ENCODE results near the gene TTC24. TPM values are rescaled to one million over a fixed set of nuclear protein-coding genes. Genes with fewer than 3 reads are reported as not detected.
"Not testable (repeated sequence)": the region's sequence is repeated elsewhere in the genome, so short reads cannot be mapped to it uniquely, and the experiment has no call there.

TTC24 gene
- not detected in 2 replicates for total RNA-seq

GRCh38 chr1:156579472-156579871 is at the start of gene TTC24:
TSS of gene TTC24 (plus strand) at chr1:156579723. CDS start at chr1:156581365, 1,642 bp downstream.
- no peak for DNase-seq (ENCODE audit: extremely low read depth, low read depth, low spot score)

DNA sequence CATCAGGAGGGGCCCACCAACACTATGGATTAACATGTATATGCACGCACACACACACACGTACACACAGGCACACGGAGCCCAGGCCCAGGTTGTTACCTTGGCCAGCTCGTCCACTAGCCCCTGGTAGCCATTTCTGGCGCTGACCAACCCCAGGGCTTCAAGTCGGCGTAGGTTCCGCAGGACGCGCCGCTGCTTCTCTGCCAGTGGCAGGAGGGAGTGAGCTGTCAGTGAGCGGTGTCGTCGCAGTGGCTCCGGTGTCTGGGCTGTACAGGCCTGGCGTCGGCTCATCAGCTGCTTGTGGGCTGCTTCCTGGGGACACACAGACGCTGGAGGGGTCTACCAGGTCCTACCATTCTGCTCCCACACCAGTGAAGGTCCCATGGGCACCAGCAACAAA is 49.5 kb upstream of the TTC24 start:
- DNase-seq (ENCODE audit: extremely low read depth, low read depth, low spot score) = no peak

DNA sequence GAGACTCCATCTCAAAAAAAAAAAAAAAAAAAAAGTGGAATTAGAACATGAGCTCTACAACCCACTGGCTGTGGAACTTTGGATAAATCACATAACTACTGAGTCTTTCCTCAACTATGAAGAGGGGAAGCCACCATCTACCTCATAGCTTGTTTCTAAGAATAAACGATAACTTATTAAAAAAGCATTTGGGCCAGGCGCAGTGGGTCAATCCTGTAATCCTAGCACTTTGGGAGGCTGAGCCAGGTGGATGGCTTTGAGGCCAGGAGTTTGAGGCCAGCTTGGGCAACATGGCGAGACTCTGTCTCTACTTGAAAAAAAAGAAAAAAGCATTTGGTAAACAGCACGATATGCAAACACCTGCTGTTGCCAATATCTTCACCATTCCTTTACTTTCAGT is 47.1 kb upstream of the TTC24 start:
- no peak for DNase-seq (ENCODE audit: extremely low read depth, low read depth, low spot score)

- DNase-seq (ENCODE audit: extremely low read depth, low read depth, low spot score) = no peak
Observed at GRCh38 chr1:156533568-156534220, 45.8 kb upstream of the TTC24 start.

DNA sequence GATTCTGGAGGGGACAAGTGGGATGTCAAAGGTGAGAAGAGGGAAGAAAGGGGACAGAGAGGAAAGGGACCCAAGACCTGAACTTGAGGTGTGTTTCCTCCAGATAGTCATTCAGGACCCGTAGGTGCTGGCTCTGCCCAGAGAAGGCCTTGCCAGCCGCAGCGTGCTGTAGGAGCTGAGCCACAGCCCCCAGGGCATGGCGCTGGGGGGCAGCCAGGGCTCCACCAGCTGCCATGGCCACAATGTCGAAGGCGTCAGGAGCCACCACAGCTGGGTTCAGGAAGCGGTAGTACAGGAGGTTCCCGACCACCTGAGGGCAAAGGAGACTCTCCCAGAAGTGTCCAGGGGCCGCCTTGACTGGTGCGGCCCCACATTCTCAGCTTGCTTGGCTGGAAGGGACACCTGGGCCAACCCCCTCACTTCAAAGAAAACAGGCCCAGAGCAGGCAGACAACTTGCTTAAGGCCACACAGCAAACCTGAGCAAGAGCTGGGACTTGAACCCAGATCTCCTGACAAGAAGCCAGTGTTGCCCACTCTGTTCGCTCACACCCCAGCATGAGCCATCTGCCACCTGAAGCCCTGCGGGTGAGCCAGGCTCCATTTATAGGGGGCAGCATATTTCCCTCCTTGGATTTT is 45.0 kb upstream of the TTC24 start:
- DNase-seq (ENCODE audit: extremely low read depth, low read depth, low spot score) = no peak

GRCh38 chr1:156537027-156537426 is 42.5 kb upstream of the TTC24 start:
- DNase-seq (ENCODE audit: extremely low read depth, low read depth, low spot score) = no peak

DNA sequence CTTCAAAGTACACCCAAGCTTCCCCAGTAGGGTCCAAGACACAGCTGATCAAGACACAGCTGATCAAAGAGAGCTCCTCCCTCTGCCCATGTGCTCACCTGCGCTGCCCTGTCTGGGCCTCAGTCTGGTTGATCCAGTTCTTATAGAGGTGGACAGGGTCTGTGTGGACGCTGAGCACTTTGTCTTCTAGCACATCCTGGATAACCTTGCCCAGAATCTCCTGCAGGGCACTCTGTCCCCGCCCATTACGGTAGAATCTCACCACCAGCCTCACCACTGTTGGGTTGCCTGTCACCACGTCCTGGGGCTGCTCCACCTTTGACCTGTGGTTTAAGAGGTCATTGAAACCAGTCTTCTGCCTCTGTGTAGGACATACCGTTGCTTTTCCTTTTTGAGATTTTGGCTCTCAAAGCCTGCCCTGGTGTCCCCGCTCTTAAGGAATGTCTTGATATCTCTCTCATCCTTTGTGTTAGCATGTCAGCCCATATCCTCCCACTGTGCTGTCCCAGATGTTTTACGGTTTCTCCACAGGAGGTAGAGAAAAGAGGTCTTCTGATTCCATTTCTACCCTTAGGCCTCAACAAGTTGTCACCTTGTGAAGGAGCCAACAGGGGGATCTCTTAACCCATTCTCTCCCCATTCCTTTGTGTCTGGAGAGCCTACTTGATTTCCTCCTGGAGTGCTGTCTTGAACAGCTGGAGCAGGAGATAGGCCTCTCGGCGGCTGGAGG is 40.6 kb upstream of the TTC24 start:
- no peak for DNase-seq (ENCODE audit: extremely low read depth, low read depth, low spot score)

DNA sequence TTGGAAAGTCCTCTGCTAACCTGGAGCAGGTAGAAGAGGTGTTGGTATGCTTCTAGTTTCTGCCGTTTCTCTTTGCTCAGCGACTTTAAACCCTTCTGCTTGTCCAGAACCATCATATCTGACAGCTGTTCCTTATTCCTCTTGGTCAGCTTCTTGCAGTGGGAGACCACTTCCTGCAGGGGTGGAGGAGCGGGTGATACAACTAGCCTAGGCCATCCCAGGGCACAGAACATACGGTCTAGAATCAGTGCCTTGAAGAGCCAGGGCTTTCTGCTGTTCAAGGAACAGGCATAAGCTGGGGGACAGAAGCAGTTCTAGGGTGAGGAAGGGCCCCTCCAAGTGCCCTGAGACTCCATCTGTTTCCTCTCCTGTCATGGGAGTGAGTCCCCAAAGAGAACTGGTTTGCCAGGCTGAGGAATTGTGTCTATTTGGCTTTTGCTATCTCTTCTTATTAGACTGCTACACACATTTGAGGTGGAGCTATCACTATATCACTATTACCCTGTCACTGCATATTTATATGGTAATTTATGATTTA is 39.6 kb upstream of the TTC24 start:
- no peak for DNase-seq (ENCODE audit: extremely low read depth, low read depth, low spot score)

DNA sequence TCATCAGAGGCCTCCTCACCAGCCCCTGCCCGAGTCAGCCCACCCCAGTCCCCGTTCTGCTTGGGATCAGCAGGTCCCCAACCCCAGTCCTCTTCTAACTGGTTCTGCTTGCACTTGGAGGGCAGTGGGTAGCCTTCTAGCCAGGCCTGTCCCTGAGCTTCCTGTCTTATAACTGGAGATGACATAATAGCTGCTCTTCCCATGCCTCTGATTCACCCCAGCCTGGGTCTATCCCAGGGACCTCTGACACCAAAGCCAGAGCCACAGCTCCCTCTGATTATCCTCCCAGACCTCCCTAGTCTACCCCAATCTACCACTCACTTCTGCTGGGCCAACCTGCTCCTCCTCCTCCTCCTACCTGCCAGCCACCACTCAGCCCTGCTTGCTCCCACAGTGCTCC is 38.6 kb upstream of the TTC24 start:
- DNase-seq (ENCODE audit: extremely low read depth, low read depth, low spot score) = no peak

DNA sequence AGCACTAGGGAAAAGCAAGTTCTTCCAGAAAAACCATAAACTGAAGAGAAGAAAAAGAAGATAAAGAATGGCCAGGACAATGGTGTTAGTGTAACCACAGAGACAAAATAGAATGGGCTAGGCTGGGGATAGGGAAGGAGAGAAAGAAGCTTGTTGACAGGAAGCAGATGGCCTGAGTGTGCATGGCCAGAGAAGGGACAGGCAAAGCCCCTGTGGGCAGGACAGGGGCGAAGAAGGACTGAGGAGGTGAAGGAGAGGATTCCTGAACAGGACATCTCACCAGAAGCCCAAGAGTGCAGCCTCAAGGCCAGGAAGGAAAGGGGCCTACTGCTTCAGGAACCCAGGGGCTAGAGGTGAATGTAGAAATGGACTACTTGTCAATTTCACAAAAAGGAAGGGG is 36.5 kb upstream of the TTC24 start:
- no peak for DNase-seq (ENCODE audit: extremely low read depth, low read depth, low spot score)

DNA sequence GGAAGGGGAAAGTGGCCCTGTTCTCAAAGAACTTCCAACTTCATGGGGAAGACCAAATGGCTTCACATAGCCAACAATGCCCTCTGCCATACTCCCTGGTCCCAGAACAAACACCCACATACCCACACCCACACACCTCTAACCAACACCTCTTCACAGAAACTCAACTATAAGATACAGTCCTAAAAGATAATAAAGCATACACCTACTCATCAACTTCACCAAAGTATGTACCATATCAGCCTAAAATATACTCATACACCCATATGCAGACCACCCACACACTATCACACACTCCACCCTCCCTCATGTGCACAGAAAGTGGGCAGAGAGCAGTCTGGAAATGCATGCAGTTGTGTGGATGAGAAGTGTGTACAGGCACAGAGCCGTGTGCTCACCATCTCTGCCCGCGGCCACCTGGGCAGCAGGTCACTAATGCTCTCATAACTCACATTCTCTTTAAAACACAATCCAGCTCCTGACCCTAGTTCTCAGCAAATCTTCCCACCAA is 34.9 kb upstream of the TTC24 start:
- no peak for DNase-seq (ENCODE audit: extremely low read depth, low read depth, low spot score)

DNA sequence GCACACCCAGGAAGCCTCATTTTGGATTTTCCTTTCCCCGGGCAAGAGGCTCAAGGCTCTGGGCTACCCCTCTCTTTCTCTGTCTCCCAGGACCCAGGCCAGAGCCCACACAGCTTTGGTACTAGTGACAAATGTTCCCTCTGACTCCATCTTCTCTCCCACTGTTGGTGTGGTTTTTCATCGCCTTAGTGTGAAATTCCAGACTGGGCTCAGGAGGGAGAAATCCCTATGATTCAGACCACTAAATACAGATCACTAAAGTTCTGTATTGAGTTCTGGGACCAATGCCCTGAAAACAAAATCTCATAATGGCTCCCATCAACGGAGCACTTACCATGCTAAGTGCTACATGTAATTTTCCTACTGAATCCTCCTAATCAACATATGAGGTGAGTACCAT is 33.3 kb upstream of the TTC24 start:
- DNase-seq (ENCODE audit: extremely low read depth, low read depth, low spot score) = no peak

DNA sequence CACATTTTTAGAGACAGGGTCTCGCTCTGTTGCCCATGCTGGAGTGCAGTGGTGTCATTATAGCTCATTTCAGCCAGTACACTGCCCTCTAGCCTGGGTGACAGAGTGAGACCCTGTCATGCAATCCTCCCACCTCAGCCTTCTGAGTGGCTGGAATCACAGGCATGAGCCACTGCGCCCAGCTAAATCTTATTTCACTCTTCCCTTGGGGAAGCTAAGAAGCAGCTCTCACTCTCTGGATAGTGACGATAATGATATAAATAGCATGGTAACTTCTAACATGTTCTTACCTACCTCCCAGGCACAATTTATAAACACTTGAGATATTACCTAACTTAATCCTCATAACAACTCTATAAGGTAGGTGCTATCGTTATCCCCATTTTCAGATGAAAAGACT is 32.1 kb upstream of the TTC24 start:
- DNase-seq (ENCODE audit: extremely low read depth, low read depth, low spot score) = no peak

GRCh38 chr1:156547982-156548381 is 31.5 kb upstream of the TTC24 start:
- DNase-seq (ENCODE audit: extremely low read depth, low read depth, low spot score) = no peak

- DNase-seq (ENCODE audit: extremely low read depth, low read depth, low spot score) = no peak
Observed at GRCh38 chr1:156549390-156549789, 30.1 kb upstream of the TTC24 start.

GRCh38 chr1:156549831-156550230 is 29.7 kb upstream of the TTC24 start:
- no peak for DNase-seq (ENCODE audit: extremely low read depth, low read depth, low spot score)

DNA sequence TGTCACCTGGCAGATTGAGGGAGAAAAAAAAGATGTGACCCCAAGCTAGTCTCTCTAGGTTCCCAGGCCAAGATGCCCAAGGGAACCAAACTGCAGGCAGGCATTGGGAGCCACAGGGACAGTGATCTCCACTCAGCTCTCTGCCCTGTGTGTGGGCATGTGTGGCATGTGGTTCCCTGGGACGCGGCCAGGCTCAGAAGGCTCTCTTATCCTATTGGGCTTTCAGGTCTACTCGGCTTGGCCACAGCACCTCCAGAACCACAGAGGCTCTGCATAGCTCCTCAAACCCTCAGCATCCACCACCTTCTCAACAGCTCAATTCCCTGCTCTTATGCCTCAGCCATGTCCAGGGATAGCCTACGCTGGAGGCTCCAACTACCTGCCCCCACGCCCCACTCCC is 29.2 kb upstream of the TTC24 start:
- no peak for DNase-seq (ENCODE audit: extremely low read depth, low read depth, low spot score)

- no peak for DNase-seq (ENCODE audit: extremely low read depth, low read depth, low spot score)
Observed at GRCh38 chr1:156551066-156551643, 28.4 kb upstream of the TTC24 start.

GRCh38 chr1:156551869-156552268 is 27.7 kb upstream of the TTC24 start:
- DNase-seq (ENCODE audit: extremely low read depth, low read depth, low spot score) = no peak

DNA sequence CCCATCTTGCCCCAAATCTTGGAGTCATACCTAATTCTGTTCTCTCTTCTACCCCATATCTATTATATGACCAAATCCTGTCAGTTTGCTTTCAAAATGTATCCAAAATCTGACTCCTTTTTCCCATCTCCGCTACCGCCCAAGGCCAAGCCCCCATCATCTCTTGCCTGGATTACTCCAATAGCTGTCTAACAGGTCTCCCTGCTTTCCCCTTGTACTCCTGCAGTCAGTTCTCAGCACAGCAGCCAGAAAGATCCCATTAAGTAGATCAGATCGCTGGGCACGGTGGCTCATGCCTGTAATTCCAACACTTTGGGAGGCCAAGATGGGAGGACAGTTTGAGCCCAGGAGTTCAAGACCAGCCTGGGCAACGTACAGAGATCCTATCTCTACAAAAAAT is 27.0 kb upstream of the TTC24 start:
- DNase-seq (ENCODE audit: extremely low read depth, low read depth, low spot score) = no peak

DNA sequence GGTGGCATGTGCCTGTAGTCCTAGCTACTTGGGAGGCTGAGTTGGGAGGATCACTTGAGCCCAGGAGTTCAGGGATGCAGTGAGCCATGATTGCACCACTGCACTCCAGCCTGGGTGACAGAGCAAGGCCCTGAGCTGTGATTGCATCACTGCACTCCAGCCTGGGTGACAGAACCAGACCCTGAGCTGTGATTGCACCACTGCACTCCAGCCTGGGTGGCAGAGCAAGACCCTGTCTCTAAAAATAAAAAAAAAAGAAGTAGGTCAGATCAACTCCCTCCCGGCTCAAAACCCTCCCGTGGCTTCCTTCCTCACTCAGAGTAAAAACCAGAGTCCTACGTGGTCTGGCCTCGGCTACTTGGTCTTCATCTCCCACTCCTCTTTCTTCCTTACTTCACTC is 26.6 kb upstream of the TTC24 start:
- not testable (repeated sequence) for DNase-seq (ENCODE audit: extremely low read depth, low read depth, low spot score)
